Omental fat pad (tissue), 4 donors: ENCODE results near the gene GOLGA8H. TPM values are rescaled to one million over a fixed set of nuclear protein-coding genes. Genes with fewer than 3 reads are reported as not detected.
"Not testable (repeated sequence)": the region's sequence is repeated elsewhere in the genome, so short reads cannot be mapped to it uniquely, and the experiment has no call there.

Experiments used
- ATAC-seq: fragments of 150-250 bp; one replicate; pipeline ENCODE4 v1.9.1; 2016; ENCODE audit warnings: mild to moderate bottlenecking, moderate library complexity; ENCODE audit not compliant: low FRiP score
- DNase-seq: peaks from one replicate; pipeline ENCODE4 v3.0.0-alpha.2; 2019; ENCODE audit warnings: low spot score
- CTCF ChIP-seq, 3 donors: fragments of 450-650 bp; IDR thresholded peaks; one replicate each; pipeline ENCODE4 v1.5.1; 2016 to 2017; ENCODE audit warnings: antibody characterized with exemption in 3 of 3, mild to moderate bottlenecking in 3 of 3, moderate library complexity in 2 of 3
- small RNA-seq: library from RNA; depleted of rRNA; stranded (forward); fragments of <200 nt; gene quantifications from one replicate; pipeline ENCODE3, GENCODE V24; 2016
- total RNA-seq, 4 donors: library from RNA; depleted of rRNA; stranded (reverse); fragments of >200 nt; gene quantifications; one replicate each; pipeline ENCODE4 v1.1.0, GENCODE V29; 2016

Gene GOLGA8H
- total RNA-seq, 4 donors from 2014 or later, result 1.2 to 8.9 (median 2.2) TPM; not detected in 1

GRCh38 chr15:30650012-30650929 is 46.4 kb downstream of the GOLGA8H start:
- no peak for ATAC-seq
- no peak for DNase-seq
- TF ChIP-seq CTCF (IDR thresholded peaks at IDR 0.05), result no peak

- not testable (repeated sequence) for DNase-seq, ATAC-seq
These were observed 57.3 kb downstream of the GOLGA8H start for GRCh38 chr15:30661154-30661553.

Small RNA genes within 50 kb of the gene (small RNA-seq; reads per million reads assigned to genes)
- gene RF00096 (not detected), gene RN7SL628P (not detected), gene RN7SL796P (not detected)

Other genes with a start within 250 kb of the GOLGA8H start
- gene CHRFAM7A, start 210.5 kb upstream of the GOLGA8H start, total RNA-seq, result 1 to 10 TPM; 1.3 to 3.4 (median 3.0) TPM
- gene GOLGA8R, start 189.8 kb upstream of the GOLGA8H start, total RNA-seq, result 1 to 10 TPM; 2.5 to 4.9 (median 3.7) TPM
- gene GOLGA8Q, start 52.0 kb upstream of the GOLGA8H start, total RNA-seq, result 1 to 10 TPM in 3 of 4 donors, under 1 TPM in 1; 0.72 to 3.3 (median 2.3) TPM